ENCODE results near the gene MTFMT. TPM values are rescaled to one million over a fixed set of nuclear protein-coding genes. Genes with fewer than 3 reads are reported as not detected.

MTFMT gene
- total and polyA plus RNA-seq, 9 donors, result 11.5 to 30.3 (median 18.9) TPM

GRCh38 chr15:65051266-65051665 lies 21.8 kb upstream of the MTFMT start:
- H3K36me3 ChIP-seq, result no peaks in the 10 kb centered on the region
- H3K27me3 ChIP-seq, result no peaks in the 10 kb centered on the region
- DNase-seq, result peak in 1 of 5 donors; percentile 13
- no peak overlapping the region for H3K27ac ChIP-seq
- H3K4me1 ChIP-seq (ENCODE audit: insufficient read depth), result no peaks in the 10 kb centered on the region
- H3K4me3 ChIP-seq, result no peak overlapping the region
- TF ChIP-seq POLR2A (IDR thresholded peaks at IDR 0.05) (no peak), CTCF (IDR thresholded peaks at IDR 0.05) (no peak), EP300 (IDR thresholded peaks at IDR 0.05) (no peak)
- WGBS, 3 donors, result 60 to 86% (median 70%) methylated on average over 2 of the region's 2 CpGs
- intact Hi-C loops (cut with DNase I), result loop anchor here in 2 of 4 donors (5.0 to 10.0 kb wide), 2 partner anchors 36 to 224 kb away; no protein-coding TSS in a partner anchor
- no peaks in the 10 kb centered on the region for H3K9me3 ChIP-seq

- no peak overlapping the region for H3K27ac ChIP-seq
- no peaks in the 10 kb centered on the region for H3K9me3 ChIP-seq
- no peaks in the 10 kb centered on the region for H3K27me3 ChIP-seq
- TF ChIP-seq EP300 (IDR thresholded peaks at IDR 0.05) (no peak), CTCF (IDR thresholded peaks at IDR 0.05) (no peak), POLR2A (IDR thresholded peaks at IDR 0.05) (no peak)
- H3K4me3 ChIP-seq, result no peak overlapping the region
- intact Hi-C loops (cut with DNase I), result loop anchor here in 2 of 4 donors (5.0 to 10.0 kb wide), 2 partner anchors 37 to 225 kb away; no protein-coding TSS in a partner anchor
- H3K36me3 ChIP-seq, result no peaks in the 10 kb centered on the region
- no peak for DNase-seq
- H3K4me1 ChIP-seq (ENCODE audit: insufficient read depth), result no peaks in the 10 kb centered on the region
- WGBS, 3 donors, result 57 to 62% (median 60%) methylated on average over 4 of the region's 4 CpGs
Observed at GRCh38 chr15:65050270-65050669, 20.8 kb upstream of the MTFMT start.

- intact Hi-C loops (cut with DNase I), result no loop called here
- Histone ChIP-seq H3K27me3 (no peaks in the 10 kb centered on the region), H3K9me3 (no peaks in the 10 kb centered on the region), H3K4me3 (no peak overlapping the region), H3K36me3 (no peaks in the 10 kb centered on the region), H3K4me1 (ENCODE audit: insufficient read depth) (peaks cover 2% of the 10 kb centered on the region), H3K27ac (no peak overlapping the region)
- TF ChIP-seq CTCF (IDR thresholded peaks at IDR 0.05) (no peak), EP300 (IDR thresholded peaks at IDR 0.05) (no peak), POLR2A (IDR thresholded peaks at IDR 0.05) (no peak)
- WGBS, 3 donors, result 16 to 46% (median 34%) methylated on average over 19 of the region's 19 CpGs
- DNase-seq, result peak; percentile 48 to 77 (median 75)
Observed at GRCh38 chr15:65049418-65049840, 20.0 kb upstream of the MTFMT start.

GRCh38 chr15:65048241-65048640 lies 18.8 kb upstream of the MTFMT start:
- intact Hi-C loops (cut with DNase I), result no loop called here

More at GRCh38 chr15:65048241-65048640, 18.8 kb upstream of the MTFMT start:
- H3K9me3 ChIP-seq, result no peaks in the 10 kb centered on the region
- no peak overlapping the region for H3K27ac ChIP-seq
- H3K4me1 ChIP-seq (ENCODE audit: insufficient read depth), result peaks cover 2% of the 10 kb centered on the region
- H3K4me3 ChIP-seq, result no peak overlapping the region
- no peak for DNase-seq
- H3K27me3 ChIP-seq, result no peaks in the 10 kb centered on the region
- 15 to 21% (median 16%) methylated on average over 2 of the region's 2 CpGs for WGBS, 3 donors
- no peak for TF ChIP-seq EP300 (IDR thresholded peaks at IDR 0.05)
- TF ChIP-seq CTCF (IDR thresholded peaks at IDR 0.05), result no peak
- no peak for TF ChIP-seq POLR2A (IDR thresholded peaks at IDR 0.05)
- H3K36me3 ChIP-seq, result no peaks in the 10 kb centered on the region

All from ovary (tissue), 9 donors.